Right kidney (tissue), 1 donor: ENCODE results near the gene TCF19.

ENCODE experiments used
- DNase-seq: peaks from one replicate; pipeline ENCODE4 v3.0.0-alpha.2; 2016

TCF19 gene

GRCh38 chr6:31208506-31208905, 50.1 kb downstream of the TCF19 start:
- DNase-seq = no peak

DNA sequence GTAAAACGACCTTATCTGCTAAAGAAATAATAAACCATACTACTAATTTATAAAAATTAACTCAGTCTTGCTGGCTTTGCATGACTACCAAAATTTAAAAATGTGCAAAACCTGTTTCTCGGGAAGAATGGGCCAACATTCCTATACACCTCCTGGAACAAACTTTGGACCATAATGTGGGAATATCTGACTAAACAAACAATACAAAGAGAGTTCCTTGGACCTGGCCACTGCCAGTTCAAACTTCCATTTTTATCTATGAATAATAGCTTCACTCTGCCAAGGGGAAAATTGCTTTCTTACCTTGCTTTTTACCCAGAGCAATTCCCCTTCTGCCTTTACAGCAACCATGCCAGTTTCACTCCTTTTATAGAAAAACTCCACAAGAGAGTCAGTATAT, 50.7 kb downstream of the TCF19 start:
- DNase-seq = no peak

- DNase-seq = no peak
These were observed 51.7 kb downstream of the TCF19 start for GRCh38 chr6:31210123-31210522.

DNA sequence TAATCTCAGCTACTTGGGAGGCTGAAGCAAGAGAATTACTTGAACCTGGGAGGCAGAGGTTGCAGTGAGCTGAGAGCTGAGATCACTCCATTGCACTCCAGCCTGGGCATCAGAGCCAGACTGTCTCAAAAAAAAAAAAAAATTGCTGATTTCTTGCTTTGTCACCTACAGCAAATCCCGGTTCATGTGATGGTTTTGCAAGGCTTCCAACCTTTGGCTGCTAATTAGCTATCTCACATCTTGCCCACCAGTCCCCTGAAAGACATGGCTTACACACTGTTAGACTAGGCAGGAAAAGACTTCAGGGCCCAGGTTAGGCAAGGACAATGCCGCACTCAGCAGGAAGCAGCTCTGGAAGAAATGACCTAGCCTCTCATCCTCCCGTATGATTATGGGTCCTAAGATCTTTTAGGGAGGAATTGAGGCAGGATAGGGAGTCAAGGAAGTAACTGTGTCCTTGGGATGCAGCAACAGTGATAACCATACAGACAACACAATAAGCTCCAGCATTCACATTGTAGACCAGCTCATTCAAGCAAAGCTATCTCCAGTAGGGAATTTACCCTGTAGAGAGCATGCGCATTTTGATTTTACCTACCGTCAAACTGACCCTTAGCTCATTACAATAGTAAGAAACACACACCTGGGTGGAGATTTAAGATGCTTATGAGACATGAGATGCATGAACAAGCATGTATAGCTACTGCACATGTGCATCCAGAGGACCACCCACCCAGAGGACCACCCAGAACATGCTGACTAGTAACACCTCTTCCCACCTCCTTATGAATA, 52.5 kb downstream of the TCF19 start:
- no peak for DNase-seq
